HG03280 (cell line): ENCODE results near the gene ONECUT3.
"Not testable (repeated sequence)": the region's sequence is repeated elsewhere in the genome, so short reads cannot be mapped to it uniquely, and the experiment has no call there.

Source experiments
- ATAC-seq: cut with Tn5 transposase; IDR thresholded peaks from one replicate; pipeline ENCODE4 v1.9.1; 2021; ENCODE audit warnings: mild to moderate bottlenecking, moderate library complexity; ENCODE audit not compliant: unreplicated experiment

ONECUT3 gene

DNA sequence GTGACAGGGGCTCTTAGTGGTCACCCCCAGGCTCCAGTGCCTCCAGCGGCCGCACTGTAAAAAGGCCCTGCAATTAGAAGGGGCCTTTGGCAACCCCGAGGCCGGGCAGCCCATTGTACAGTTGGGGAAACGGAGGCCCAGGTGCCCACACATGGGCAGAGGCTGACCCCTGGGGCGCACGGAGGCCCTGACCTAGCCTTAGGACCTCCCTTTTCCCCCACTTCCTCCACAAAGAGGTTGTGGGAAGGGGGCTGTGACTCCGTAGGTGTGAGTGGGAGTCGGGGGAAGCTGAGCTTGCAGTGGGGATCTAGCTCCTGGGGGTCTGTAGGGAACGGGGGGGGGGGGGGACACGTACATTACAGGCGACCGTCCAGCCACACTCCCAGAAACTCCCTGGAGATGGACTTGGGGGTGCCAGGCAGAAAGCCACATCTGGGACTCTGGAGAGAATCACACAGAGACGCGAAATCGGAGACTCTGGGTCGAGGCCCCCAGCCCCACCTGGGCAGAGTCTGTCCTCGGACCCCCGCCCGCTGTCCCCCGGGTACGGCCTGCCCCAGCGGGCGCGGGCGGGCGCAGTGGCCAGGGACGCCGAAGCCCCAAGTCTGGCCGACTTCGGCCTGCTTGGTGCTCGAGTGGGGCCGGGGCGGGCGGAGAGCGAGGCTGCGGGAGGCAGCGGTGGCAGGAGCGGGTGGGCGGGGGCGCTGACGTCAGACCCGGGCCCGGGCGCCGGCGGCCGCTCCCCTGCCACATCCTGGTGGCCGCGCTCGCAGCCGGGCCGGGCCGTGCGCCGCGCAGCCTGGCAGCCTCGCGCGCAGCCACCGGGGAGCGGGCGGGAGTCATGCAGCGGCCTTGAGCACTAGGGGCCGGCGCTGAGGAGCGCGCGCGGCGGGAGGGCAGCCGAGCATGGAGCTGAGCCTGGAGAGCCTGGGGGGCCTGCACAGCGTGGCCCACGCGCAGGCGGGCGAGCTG is at the start of gene ONECUT3:
Gene ONECUT3 (plus strand): TSS at position 750 of the 972 bp plus-strand sequence. CDS start 157 bp downstream, at position 907.
- ATAC-seq = no peak

DNA sequence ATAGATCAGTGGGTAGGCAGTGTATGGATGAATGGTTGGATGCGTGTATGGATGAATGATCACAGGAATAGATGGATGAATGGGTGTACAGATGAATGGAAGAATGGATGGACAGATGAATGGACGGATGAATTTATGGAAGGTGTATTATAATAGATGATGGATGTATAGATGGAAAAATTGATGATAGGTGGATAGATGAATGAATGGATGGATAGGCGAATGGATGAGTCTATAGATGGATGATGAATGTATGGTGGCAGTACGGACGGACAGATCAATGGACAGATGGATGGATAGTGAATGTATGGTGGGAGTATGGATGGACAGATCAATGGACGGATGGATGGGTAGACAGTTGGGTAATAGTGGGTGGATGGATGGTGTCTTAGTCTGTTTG is 49.0 kb upstream of the ONECUT3 start:
- ATAC-seq = no peak

DNA sequence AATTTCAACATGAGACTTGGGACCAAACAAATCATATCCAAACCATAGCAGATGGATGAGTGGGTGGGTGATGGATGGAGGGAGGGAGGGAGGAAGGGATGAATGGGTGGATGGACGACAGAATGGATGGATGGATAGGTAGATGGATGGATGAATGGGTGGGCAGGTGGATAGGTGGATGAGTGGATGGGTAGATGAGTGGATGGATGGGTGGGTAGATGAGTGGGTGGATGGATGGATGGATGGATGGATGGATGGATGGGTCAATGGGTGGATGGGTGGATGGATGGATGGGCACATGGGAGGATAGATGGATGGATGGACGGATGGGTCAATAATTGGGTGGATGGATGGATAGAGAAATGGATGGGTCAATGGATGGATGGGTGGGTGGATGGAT is 47.9 kb upstream of the ONECUT3 start:
- ATAC-seq = no peak

DNA sequence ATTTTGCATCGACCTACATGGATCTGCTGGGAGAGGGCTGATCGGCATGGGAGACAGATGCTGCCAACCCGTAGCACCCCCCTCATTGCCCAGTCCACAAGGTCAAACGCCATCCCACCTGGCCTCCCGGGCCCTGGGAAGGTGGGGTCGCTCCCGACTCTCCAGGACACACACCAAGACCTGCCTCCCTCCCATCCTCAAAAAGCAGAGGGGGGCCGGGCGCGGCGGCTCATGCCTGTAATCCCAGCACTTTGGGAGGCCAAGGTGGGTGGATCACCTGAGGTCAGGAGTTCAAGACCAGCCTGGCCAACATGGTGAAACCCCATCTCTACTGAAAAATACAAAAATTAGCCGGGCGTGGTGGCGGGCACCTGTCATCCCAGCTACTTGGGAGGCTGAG is 46.7 kb upstream of the ONECUT3 start:
- ATAC-seq = not testable (repeated sequence)

DNA sequence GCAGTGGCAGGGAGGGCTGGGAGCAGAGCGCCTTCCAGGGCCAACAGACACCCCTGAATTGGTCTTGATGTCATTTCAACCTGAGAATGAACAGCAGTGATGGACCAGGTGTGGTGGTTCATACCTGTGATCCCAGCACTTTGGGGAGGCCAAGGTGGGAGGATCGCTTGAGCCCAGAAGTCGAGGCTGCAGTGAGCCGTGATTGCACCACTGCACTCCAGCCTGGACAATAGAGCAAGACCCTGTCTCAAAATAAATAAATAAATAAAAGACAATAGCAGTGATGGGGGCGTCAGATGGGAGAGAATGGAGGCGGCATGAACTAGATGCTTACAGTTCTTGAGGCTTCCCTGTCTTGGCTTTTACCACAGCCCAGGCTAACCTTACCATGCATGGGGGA is 46.1 kb upstream of the ONECUT3 start:
- ATAC-seq = no peak

DNA sequence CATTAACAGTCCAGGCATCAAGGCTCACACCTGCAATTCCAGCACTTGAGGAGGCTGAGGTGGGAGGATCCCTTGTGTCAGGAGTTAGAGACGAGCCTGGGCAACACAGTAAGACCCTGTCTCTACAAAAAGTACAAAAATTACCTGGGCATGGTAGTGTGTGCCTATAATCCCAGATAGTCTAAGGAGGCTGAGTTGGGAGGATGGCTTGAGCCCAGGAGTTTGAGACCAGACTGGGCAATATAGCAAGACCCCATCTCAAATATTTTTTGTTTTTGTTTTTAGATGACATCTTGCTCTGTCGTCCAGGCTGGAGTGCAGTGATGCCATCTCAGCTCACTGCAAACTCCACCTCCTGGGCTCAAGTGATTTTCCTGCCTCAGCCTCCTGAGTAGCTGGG is 40.1 kb upstream of the ONECUT3 start:
- no peak for ATAC-seq

DNA sequence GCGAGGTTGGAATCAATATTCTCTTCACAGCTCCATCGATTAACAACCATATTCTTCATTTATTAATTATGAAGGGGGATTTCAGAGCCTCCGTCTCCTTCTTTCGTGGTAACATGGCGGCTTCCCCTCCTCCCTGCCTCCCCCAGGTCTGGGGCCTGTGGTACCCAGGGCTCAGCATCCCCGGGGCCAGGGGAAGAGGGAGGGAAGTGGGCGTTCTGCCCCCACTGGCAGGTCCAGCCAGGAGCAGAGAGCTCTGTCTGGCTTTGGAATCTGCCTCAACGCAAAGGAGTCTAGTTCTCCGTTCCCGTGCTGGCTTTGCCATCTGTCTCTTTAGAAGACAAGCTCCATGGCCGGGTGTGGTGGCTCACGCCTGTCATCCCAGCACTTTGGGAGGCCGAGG is 37.8 kb upstream of the ONECUT3 start:
- ATAC-seq = no peak

DNA sequence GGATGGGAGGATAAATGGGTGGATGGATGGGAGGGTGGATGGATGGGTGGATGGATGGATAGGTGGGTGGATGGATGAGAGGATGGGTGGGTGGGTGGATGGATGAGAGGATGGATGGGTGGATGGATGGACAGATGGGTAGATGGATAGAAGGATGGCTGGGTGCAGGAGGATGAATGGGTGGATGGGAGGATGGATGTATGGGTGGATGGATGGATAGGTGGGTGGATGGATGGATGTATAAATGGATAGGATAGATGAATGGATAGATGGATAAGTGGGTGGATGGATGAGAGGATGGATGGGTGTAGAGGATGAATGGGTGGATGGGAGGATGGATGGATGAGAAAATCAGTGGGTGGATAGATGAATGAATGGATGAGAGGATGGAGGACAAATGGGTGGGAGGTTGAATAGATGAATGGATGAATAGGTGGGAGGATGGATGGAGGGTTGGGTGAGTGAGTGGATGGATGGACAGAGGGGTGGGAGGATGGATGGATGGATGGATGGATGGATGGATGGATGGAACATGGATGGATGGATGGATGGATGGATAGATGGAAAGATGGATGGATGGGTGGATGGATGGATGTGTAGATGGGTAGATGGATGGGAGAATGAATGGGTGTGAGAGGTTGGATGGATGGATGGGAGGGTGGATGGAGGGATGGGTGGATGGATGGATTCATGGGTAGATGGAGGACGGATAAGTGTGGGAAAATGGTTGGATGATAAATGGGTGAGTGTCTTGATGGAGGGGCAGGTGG is 35.9 kb upstream of the ONECUT3 start:
- no peak for ATAC-seq

DNA sequence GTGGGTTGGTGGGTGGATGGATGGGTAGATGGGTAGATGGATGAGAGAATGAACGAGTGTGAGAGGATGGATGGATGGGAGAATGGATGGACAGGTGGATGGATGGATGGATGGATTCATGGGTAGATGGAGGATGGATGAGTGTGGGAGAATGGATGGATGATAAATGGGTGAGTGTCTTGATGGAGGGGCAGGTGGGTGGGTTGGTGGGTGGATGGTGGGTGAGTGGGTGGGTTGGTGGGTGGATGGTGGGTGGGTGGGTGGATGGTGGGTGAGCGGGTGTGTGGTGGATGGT is 35.4 kb upstream of the ONECUT3 start:
- no peak for ATAC-seq

DNA sequence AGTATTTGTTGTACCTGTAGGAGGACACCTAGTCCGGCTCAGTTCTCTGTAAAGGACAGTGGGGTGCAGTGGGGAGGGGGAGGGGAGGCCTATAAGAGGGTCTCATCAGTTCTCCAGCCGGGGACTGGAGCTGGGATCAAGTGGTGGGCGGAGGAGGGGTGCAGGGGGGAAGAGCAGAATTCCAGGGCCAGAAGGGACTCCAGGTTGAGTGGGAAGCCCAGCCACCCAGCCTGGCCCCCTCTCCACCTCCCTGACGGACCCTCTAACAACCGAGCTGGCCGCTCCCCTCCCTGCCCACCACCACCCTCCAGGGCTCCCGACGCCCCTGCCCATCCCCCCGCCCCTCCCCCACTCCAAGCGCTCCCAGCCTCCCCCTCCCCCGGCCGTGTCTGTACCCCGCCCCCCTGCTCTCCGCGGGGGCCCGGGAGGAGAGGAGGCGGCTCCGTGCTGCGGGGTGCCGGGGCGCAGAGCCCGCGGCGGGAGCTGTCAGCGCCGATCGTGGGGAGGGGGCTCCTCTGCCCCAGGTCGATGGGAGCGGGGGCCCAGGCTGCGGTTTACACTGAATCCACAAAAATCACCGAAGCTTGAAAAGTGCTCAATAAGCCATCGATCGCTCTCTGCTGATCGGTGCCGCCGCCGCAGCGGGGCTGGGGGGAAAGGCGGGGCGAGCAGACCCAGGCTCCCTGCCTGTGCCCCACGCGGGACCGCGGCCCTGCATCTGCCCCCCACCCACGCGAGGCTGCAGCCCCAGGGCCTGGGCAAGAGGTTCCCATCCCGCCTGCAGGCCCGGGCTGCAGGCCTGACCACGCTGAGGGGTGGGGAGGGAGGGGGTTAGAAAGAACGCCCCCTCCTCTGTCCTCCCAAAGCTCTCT is 34.6 kb upstream of the ONECUT3 start:
- ATAC-seq = no peak

DNA sequence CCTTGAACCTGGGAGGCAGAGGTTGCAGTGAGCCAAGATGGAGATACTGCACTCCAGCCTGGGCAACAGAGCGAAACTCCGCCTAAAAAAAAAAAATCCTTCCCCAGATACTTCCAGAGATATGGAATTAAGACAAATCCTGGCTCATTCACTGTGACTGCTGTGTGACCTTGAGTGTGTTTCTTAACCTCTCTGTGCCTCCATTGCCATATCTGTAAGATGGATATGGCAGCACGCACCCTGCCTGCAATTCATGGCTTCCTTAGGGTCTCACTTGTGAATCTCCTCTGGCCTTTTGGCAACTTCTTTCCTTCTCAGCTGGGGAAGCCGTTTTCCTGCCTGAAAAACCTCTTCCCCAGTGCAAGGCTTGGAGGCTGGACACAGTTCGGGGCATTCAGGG is 33.8 kb upstream of the ONECUT3 start:
- no peak for ATAC-seq

DNA sequence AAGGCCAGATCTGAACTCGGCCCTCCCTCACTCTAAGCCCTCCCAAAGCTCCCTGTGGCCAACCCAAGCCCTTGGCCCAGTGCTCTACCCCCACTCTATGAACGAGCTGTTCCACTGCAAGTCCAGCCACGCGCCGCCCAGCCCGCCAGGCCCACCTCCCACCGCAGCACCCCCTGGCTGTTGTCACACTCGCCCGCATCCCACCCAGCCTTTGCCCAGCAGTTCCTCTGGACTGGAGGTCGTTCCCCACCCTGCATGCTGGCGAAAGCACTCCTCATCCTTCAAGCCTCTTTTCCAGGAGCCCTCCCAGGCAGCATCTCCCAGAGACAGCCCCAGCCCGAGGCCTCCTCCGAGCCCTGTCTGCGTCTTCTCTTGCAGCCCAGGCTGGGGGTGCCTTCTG is 33.1 kb upstream of the ONECUT3 start:
- no peak for ATAC-seq

DNA sequence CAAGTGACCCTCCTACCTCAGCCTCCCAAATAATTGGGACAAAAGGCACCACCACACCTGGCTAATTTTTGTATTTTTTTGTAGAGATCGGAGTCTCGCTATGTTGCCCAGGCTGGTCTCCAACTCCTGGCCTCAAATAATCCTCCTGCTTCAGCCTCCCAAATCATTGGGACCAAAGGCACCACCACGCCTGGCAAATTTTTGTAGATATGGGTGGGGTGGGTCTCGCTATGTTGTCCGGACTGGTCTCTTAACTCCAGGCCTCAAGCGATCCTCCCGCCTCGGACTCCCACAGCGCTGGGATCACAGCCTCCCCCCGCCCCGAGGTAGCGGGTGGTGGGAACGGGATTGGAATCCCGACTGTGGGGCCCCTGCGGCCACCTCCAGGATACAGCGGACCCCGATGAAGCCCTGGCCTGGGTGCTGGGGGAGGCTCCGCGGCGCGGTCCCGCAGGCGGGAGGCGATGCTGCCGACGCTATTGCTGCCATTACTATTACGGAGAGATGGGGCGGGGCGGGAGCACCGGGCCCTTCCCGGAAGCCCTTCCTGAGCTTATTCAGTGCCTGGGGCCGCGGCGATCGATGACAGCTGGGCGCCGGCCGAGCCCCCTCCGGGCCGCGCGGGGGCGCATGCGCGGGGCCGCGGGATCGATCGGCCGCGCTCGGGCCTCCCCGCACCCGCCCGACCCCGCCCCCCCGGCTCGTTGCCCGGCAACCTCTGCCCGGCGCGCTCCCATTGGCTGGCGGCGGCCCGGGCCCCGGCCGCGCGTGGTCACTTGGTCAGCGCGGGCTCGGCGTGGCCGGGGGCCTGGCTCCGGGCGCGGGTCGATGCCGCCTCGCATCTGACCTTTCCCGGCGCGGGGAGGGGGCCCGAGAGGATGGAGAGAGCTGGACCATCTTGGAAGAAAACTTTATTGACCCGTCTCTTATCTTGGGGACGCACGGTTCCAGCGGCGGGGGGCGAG is 27.9 kb upstream of the ONECUT3 start:
- no peak for ATAC-seq

DNA sequence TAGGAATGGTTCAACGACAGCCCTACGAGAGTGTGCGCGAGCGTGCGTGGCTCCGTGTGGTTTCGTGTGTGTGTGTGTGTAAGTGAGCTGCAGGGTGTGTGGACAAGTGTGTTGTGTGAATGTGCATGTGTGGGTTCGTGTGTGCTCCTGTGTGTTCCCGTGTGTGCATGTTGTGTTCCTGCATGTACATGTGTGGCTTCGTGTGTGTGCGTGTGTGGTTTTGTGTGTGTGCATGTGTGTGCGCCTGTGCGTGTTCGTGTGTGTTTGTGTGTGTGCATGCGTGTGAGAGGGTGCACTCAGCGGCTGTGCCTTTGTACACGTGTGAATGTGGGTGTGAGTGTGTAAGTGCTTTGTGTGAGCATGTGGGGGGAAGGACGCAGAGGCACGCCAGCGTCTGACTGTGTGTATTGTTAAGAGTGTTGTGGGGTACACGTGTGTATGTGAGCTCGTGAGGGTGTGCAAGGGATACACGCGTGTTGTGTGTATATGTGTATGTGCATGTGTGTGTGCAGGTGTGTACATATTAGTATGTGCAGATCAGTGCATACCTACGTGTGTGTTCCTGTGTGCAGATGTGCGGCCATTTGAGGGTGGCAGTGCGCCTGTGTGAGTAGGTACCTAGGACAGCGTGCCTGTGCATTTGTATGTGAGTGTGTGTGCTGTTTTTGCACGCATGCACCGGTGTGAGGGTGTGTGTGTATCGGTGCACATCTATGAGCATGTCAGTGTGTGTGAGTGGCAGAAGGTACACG is 24.3 kb upstream of the ONECUT3 start:
- no peak for ATAC-seq

DNA sequence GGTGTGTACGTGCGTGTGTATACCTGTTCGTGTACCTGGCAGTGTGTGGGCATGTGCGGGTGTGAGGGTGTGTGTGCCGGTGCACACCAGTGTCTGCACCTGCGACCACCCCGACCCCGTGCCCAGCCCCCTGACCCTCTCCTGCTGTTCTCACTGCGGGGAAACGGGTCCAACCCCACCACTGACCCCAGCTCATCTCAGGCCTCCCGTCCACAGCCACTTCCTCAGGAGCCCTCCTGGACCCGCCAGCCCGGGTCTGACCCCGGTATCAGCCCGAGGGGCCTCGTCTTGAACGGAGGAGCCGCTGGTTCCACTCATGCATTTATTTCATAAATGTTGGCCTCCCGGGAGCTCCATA is 23.8 kb upstream of the ONECUT3 start:
- ATAC-seq = no peak

DNA sequence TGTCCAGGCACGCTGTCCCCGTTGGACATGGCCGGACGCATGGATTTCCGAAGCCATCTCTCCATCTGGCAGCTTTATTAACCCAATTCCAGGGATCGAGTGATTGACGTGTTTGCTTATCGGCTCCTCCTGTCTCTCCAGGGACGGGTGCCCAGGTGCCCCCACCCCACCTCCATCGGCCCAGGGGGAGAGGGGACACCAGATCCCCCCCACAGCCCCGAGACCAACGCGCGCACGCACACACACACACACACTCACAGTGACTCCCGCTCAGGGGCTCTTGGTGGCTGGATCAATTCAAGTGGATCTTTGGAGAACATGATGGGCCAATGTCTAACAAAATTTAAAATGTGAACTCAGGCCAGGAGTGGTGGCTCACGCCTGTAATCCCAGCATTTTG is 23.1 kb upstream of the ONECUT3 start:
- ATAC-seq = no peak

DNA sequence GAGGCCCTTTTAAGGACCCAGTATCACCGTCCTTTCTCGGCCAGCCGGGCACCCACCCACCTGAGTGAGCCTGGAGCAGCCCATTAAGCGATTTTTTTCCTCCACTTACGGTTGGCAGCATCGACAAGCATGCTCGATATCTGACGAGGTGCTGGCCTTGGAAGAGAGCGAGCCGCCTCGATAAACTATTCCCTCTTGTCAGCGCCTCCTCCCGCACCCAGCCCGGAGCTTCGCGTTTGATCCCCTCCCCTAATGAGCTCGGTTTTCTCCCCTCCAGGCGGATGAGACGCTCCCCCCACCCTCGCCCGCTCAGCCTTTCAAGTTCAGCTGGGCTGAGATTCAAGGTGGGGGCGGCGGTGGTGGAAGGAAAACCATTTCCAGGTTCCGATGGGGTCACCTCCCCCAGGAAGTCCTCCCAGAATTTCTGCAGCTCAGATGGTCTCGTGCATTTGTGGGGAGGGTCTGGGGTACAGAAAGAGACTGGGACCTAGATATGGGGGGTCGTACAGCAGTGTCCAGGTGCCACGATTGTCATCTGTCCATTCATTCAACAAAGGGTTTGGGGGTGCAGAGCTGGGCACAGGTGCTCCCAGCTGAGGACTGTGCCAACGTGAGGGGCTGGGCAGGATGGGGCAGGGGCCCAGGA is 18.9 kb upstream of the ONECUT3 start:
- ATAC-seq = no peak

DNA sequence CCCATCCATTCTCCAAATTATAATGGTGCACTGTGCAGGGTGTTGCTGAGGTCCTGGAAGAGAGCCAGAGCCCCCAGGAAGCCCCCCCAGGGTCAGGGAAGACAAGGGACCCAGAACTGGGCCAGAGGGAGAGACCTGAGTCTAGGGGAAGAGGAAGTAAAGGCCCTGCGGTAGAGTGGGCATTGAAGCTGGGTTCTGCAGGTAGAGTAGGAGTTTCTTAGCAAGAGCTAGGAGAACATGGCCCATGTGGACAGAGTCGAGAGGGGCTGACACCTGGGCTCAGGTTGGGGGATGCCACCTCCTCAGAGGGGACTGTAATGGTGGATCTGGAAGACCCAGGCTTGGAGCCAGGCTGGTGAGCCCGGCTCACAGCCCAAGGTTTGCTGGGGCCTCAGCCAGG is 17.0 kb upstream of the ONECUT3 start:
- ATAC-seq = no peak

DNA sequence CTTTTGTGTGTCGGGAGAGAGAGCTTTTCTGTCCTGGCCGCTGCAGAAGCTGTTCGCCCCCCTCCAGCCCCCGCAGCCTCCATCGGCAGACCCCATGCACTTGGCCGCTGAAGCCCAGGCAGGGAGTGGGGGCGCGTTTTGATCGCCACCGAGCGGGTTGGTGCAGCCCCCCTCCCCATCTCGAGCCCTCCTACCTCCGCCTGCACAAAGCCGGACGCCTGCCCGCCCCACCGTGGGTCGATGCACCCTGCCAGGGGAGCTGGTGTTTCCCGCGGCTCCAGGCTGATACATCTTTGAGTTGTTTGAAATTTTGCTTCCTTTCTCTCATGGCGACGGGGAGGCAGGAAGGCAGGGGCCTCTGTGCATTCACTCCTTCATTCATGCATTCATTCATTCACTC is 16.4 kb upstream of the ONECUT3 start:
- ATAC-seq = no peak
